SK-N-SH (cell line): ENCODE measurements around the gene PCDHB16. TPM values are rescaled to one million over a fixed set of nuclear protein-coding genes. Genes with fewer than 3 reads are reported as not detected.
A peak's percentile ranks its signal among the peaks of the same experiment; 100 is the strongest.
"Not testable (repeated sequence)": the region's sequence is repeated elsewhere in the genome, so short reads cannot be mapped to it uniquely, and the experiment has no call there.

Experiments
- CTCF ChIA-PET: fragments of 300-600, 350-600 bp; formaldehyde crosslinking; extraction: SDS; loops from one replicate; lab custom pipeline; 2021; lab: Yijun Ruan, JAX
- POLR2A ChIA-PET: fragments of 350-600 bp; sonication (Branson Sonifier 250); formaldehyde crosslinking; extraction: SDS; loops from one replicate; lab custom pipeline; 2020; ENCODE audit warnings: antibody characterized with exemption, inconsistent platforms; lab: Yijun Ruan, JAX
- DNase-seq: peaks from one replicate; pipeline ENCODE4 v3.0.0; 2012
- H2AFZ ChIP-seq: fragments of 200-600 bp; sonication (generic); 2 replicates; pipeline ENCODE4 v1.8.1; 2016; ENCODE audit warnings: antibody characterized with exemption, mild to moderate bottlenecking, low read depth
- H3F3A ChIP-seq: fragments of 200-600 bp; sonication (generic); replicated peaks from 2 replicates; pipeline ENCODE3; 2016; ENCODE audit warnings: antibody characterized with exemption, mild to moderate bottlenecking; ENCODE audit not compliant: insufficient read depth
- H3K27ac ChIP-seq, 2 experiments: fragments of 200-500 bp in 1 of 2; fragments of 200-600 bp in 1 of 2; sonication (Bioruptor generic) in 1 of 2; sonication (generic), shearing (Covaris generic) in 1 of 2; 2 replicates each; pipeline versions ENCODE4 v1.5.1 to v1.6.1; 2014 to 2016; ENCODE audit warnings: low read depth in 2 of 2, inconsistent platforms in 1 of 2, low read length in 1 of 2, mild to moderate bottlenecking in 1 of 2, mixed read lengths in 1 of 2
- H3K27me3 ChIP-seq: fragments of 200-600 bp; sonication (generic), shearing (Covaris generic); 2 replicates; pipeline ENCODE4 v1.6.1; 2016; ENCODE audit warnings: mixed run types; ENCODE audit not compliant: insufficient read depth
- H3K36me3 ChIP-seq, 2 experiments: fragments of 200-500 bp in 1 of 2; fragments of 200-600 bp in 1 of 2; sonication (Bioruptor generic) in 1 of 2; sonication (generic) in 1 of 2; replicated peaks in 1 of 2; 2 replicates each; pipeline versions ENCODE3 to v1.5.1; 2014 to 2016; ENCODE audit warnings: low read length in 1 of 2, mild to moderate bottlenecking in 1 of 2; ENCODE audit not compliant: insufficient read depth in 2 of 2, control insufficient read depth in 1 of 2
- H3K4me1 ChIP-seq, 2 experiments: fragments of 200-500 bp in 1 of 2; fragments of 200-600 bp in 1 of 2; sonication (Bioruptor generic) in 1 of 2; sonication (generic), shearing (Covaris generic) in 1 of 2; 2 replicates each; pipeline versions ENCODE4 v1.5.1 to v1.6.1; 2014 to 2016; ENCODE audit warnings: low read depth in 1 of 2, low read length in 1 of 2, mixed run types in 1 of 2; ENCODE audit not compliant: insufficient read depth in 2 of 2, control insufficient read depth in 1 of 2
- H3K4me2 ChIP-seq: fragments of 200-600 bp; sonication (generic), shearing (Covaris generic); 2 replicates; pipeline ENCODE4 v1.6.1; 2017; ENCODE audit warnings: mixed run types
- H3K4me3 ChIP-seq, 2 experiments: fragments of 200-500 bp in 1 of 2; fragments of 200-600 bp in 1 of 2; sonication (Bioruptor generic) in 1 of 2; sonication (generic), shearing (Covaris generic) in 1 of 2; 2 replicates each; pipeline versions ENCODE4 v1.5.1 to v1.8.1; 2014 to 2016; ENCODE audit warnings: low read depth in 2 of 2, inconsistent platforms in 1 of 2, low read length in 1 of 2, mild to moderate bottlenecking in 1 of 2, mixed read lengths in 1 of 2, moderate library complexity in 1 of 2
- H3K79me2 ChIP-seq: fragments of 200-600 bp; sonication (generic); 2 replicates; pipeline ENCODE4 v1.8.1; 2017; ENCODE audit warnings: mild to moderate bottlenecking; ENCODE audit not compliant: insufficient read depth
- H3K9ac ChIP-seq: fragments of 200-600 bp; sonication (generic); 2 replicates; pipeline ENCODE4 v1.6.1; 2017; ENCODE audit warnings: mixed run types
- H3K9me2 ChIP-seq: fragments of 200-600 bp; sonication (generic); 2 replicates; pipeline ENCODE4 v1.6.1; 2017; ENCODE audit warnings: mixed run types
- H3K9me3 ChIP-seq: fragments of 200-600 bp; sonication (generic); 2 replicates; pipeline ENCODE4 v1.6.1; 2017; ENCODE audit warnings: mixed run types, mild to moderate bottlenecking, moderate library complexity
- H4K20me1 ChIP-seq: fragments of 200-600 bp; sonication (generic); 2 replicates; pipeline ENCODE4 v1.6.1; 2017; ENCODE audit warnings: mild to moderate bottlenecking, mixed run types; ENCODE audit not compliant: insufficient read depth
- CTCF ChIP-seq: fragments of 200-600 bp; sonication (generic); IDR thresholded peaks from 2 replicates; pipeline ENCODE4 v1.6.1; 2017; ENCODE audit warnings: antibody characterized with exemption, mild to moderate bottlenecking, moderate library complexity
- WGBS: methylation state at CpG from one replicate; pipeline ENCODE4 v1.1.6; 2017; ENCODE audit warnings: low lambda C conversion rate; 5-methylcytosine and 5-hydroxymethylcytosine counted together
- polyA plus RNA-seq, 3 experiments: library from polyadenylated mRNA; depleted of rRNA; stranded (reverse); fragments of >200 nt; gene quantifications; 2 replicates each; pipeline ENCODE4 v1.2.3, GENCODE V29; 2012

The PCDHB16 gene
- polyA plus RNA-seq, 1 of the 3 experiments (the other 2 are of a cell fraction), result 2.7 TPM

GRCh38 chr5:141213656-141214339 is 31.6 kb downstream of the PCDHB16 start, which contains the start of gene PCDHB13:
PCDHB13 (plus strand) TSS chr5:141213919; CDS start chr5:141214124, 205 bp downstream.
- H3K36me3 ChIP-seq, H2AFZ ChIP-seq, H3K4me3 ChIP-seq, POLR2A ChIA-PET, H3K4me1 ChIP-seq, H3K9me2 ChIP-seq: not testable (repeated sequence)
- TF ChIP-seq CTCF, result peak; percentile 17; the same call in 1 of the 2 replicates
- TF ChIP-seq, all 33 proteins: peak for 1; not testable (repeated sequence) for 32
- not testable (repeated sequence) for H3K9me3 ChIP-seq, H4K20me1 ChIP-seq, H3K79me2 ChIP-seq, H3K9ac ChIP-seq, DNase-seq, H3F3A ChIP-seq, H3K27ac ChIP-seq, H3K4me2 ChIP-seq, H3K27me3 ChIP-seq
- CTCF ChIA-PET, result interaction anchor here (1.4 kb wide), 1 partner anchor 10 kb away, joined by 5 read pairs; the partner anchor contains the start of gene PCDHB14
- WGBS, result 45% methylated on average over 11 of the region's 18 CpGs

- POLR2A ChIA-PET, H3K27me3 ChIP-seq, H3K4me1 ChIP-seq, H3K9me2 ChIP-seq, H3K36me3 ChIP-seq, H3K79me2 ChIP-seq, H3K4me2 ChIP-seq, H4K20me1 ChIP-seq, DNase-seq, H3K9me3 ChIP-seq, H3F3A ChIP-seq, H3K9ac ChIP-seq, CTCF ChIA-PET, H3K27ac ChIP-seq, H3K4me3 ChIP-seq, H2AFZ ChIP-seq: not testable (repeated sequence)
- WGBS, result 60% methylated on average over 7 of the region's 12 CpGs
Observed at GRCh38 chr5:141214583-141214982, 32.4 kb downstream of the PCDHB16 start.

GRCh38 chr5:141215504-141215903 is 33.3 kb downstream of the PCDHB16 start:
- H3K9me2 ChIP-seq, H3F3A ChIP-seq, H2AFZ ChIP-seq, H3K27ac ChIP-seq, H3K79me2 ChIP-seq, H3K9me3 ChIP-seq, H4K20me1 ChIP-seq, H3K4me1 ChIP-seq, H3K36me3 ChIP-seq, H3K27me3 ChIP-seq, DNase-seq, H3K9ac ChIP-seq, H3K4me2 ChIP-seq, H3K4me3 ChIP-seq, POLR2A ChIA-PET: not testable (repeated sequence)
- WGBS, result 72% methylated on average over 12 of the region's 40 CpGs
- CTCF ChIA-PET, result interaction anchor here (1.4 kb wide), 1 partner anchor 349 kb away, joined by 4 read pairs; no protein-coding TSS in a partner anchor

- DNase-seq, POLR2A ChIA-PET, H3K27ac ChIP-seq, H3K9ac ChIP-seq, H3K9me3 ChIP-seq, H3F3A ChIP-seq, H3K4me1 ChIP-seq, H3K79me2 ChIP-seq, H4K20me1 ChIP-seq, H3K4me3 ChIP-seq, H3K36me3 ChIP-seq, H3K9me2 ChIP-seq, H3K4me2 ChIP-seq, H2AFZ ChIP-seq, H3K27me3 ChIP-seq: not testable (repeated sequence)
- CTCF ChIA-PET, result interaction anchor here (1.3 to 1.6 kb wide), 3 partner anchors 341 to 352 kb away, joined by 4 to 6 read pairs (median 5); no protein-coding TSS in a partner anchor
- WGBS, result 56% methylated on average over 17 of the region's 26 CpGs
Observed at GRCh38 chr5:141216035-141216434, 33.8 kb downstream of the PCDHB16 start.
